HL-60/S4 (cell line): ENCODE data around the gene EFCAB5.
"Not testable (repeated sequence)": the region's sequence is repeated elsewhere in the genome, so short reads cannot be mapped to it uniquely, and the experiment has no call there.

Experiments used
- in situ Hi-C: fragments of 300-500 bp; cut with MboI; formaldehyde crosslinking; loops from 2 replicates; pipeline ENCODE4 v1.14.3; 2022; ENCODE audit warnings: low sequenced_read_pairs

Gene EFCAB5

DNA sequence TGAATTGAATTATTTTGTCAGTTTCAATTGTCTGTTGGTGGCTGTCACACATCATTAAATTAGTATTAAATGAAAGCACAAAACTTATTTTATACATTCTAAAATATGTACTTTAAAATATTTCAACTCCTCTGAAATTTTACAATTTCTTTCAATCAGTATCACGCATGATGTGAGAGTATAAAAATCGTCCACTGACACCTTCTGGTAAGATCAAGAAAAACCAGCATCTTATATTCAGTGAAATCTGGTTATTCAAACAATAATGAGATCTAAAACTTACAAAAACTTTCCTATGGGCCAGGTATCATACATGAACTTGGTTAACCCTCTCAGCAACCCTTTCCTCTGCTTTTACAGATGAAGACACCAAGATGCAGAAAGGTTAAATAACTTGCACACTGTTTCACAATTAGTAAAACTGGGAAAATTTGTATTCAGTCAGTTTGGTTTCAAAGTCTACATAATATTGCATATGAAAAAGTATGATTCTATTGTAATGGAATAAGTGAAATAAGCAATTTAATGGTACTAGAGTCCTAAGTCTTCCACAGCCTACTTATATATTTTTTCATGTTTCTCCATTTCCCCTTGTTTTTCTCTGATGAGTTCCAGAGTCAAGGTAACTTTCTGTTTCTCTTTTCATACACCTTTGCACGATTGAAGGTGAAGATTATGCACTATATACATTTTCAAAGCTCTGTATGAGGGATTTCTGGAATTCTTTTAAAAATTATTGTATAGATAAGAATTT, 58.7 kb downstream of the EFCAB5 start:
- in situ Hi-C loops = no loop called here

DNA sequence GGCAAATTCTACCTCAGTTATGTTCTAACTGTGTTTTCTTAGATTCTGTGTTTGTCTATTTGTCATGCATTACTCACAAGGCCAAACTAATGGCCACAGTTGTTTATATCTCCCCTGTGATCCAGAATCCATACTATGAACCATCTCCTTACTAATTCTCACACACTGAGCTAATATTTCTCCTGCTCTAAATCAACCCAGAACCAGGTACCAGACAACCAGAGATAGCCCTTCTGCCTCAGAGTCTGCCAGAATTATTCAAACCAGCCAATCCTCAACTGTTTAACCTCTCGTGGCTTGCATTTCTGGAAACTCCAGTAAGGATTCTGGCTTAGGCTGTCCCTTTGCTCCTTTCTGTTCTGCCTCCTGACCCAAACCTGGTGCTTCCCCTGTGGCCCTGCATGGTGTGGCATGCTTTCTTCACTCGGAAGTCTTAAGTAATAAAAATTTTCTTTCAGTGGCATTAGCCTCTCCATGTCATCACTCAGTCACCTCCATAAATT, 59.4 kb downstream of the EFCAB5 start:
- in situ Hi-C loops = no loop called here

DNA sequence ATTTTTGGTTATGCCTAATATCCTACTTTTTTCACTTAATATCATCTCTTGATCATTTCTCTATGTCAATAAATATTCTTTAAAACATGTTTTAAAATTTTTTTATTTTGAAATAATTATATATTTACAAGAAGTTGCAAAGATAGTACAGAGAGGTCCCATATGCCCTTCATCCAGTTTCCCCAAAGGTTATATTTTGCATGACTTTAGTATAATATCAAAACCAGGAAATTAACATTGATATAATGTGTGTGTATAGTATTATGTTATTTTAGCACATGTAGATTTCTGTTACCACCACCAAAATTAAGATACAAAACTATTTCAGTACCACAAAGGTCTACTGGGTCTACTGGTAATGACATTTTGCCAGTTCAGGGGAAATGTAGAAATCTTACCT, 60.7 kb downstream of the EFCAB5 start:
- in situ Hi-C loops = no loop called here

DNA sequence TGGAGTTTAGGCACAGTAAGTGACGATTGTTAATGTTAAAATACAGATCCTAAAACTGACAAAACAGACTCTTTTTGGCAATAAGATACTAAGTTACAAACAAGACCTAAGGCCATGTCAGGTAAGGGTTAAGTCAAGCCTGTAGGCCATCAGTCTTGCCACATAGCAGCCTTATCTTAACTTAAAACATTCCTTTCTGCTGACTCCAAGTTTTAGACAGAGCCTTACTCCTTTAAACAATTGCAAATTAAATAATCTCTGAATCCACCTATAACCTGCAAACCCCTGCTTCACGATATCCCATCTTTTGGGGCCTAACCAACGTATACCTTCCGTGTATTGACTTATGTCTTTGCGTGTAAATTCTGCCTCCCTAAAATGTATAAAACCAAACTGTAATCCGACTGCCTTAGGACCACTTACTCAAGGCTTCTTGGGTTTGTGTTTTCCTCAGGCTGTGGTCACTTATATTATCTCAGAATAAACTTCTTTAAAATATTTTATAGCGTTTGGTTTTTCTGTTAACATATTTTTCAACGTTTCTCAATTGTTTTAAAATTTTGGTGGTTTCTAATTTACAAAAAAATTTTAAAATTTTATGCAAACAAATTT, 64.4 kb downstream of the EFCAB5 start:
- in situ Hi-C loops = no loop called here

DNA sequence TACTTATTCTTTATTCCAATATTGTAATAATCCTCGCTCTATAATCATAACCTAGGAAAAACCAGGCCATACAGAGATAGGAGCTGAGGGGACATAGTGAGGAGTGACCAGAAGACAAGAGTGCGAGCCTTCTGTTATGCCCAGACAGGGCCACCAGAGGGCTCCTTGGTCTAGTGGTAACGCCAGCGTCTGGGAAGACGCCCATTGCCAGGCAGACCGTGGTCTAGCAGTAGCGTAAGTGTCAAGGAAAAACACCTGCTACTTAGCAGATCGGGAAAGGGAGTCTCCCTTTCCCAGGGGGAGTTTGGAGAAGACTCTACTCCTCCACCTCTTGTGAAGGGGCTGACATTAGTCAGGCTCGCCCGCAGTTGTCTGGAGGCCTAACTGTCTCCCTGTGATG, 70.5 kb downstream of the EFCAB5 start:
- in situ Hi-C loops = not testable (repeated sequence)

DNA sequence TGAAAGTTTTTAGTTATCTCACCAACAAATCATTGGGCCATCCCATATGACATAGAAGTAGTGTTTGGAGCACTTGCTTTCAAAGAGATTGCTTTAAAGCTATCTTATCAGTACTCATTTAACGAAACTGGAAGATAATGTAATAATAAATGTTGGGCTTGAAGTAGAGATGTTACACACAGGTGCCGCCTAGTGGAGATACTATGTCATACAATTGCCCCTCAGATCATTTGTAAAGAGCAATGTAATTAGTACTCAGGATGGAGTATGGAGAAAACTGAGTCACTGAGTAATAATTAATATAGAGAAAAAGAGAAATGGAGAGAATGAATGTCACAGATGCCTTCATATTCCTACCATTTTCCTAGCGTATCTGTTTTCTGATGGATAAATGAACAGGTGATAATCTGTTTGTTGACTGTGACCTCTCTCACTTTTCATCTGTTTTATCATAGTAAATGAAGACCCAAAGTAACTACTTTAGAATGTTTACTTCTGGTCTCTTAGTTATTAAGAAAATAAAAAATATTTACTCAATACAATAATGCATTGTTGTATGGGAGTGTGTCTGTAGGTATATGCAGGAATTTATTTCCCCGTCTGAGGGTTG, 80.4 kb downstream of the EFCAB5 start:
- in situ Hi-C loops = no loop called here

DNA sequence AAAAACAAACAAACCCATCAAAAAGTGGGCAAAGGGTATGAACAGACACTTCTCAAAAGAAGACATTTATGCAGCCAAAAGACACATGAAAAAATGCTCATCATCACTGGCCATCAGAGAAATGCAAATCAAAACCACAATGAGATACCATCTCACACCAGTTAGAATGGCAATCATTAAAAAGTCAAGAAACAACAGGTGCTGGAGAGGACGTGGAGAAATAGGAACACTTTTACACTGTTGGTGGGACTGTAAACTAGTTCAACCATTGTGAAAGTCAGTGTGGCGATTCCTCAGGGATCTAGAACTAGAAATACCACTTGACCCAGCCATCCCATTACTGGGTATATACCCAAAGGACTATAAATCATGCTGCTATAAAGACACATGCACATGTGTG, 83.9 kb downstream of the EFCAB5 start:
- in situ Hi-C loops = not testable (repeated sequence)

DNA sequence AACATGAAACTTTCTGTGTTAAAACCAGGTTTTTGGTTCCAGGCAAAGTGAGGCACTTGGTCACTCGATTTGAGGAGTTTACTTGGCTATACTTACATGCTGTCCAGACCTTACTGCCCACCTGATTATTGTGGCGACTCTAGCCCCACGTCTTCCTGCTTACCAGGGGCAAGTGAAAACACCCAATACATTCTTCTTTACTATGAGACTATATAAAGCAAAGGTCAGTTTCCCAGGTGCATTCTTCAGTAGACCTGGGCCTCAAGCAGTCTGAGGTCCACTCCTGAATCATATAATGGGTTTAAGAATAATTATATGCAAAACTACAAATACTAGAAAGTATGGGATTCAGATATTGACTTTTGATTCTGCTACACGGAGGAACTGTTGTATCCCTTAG, 86.2 kb downstream of the EFCAB5 start:
- in situ Hi-C loops = no loop called here

DNA sequence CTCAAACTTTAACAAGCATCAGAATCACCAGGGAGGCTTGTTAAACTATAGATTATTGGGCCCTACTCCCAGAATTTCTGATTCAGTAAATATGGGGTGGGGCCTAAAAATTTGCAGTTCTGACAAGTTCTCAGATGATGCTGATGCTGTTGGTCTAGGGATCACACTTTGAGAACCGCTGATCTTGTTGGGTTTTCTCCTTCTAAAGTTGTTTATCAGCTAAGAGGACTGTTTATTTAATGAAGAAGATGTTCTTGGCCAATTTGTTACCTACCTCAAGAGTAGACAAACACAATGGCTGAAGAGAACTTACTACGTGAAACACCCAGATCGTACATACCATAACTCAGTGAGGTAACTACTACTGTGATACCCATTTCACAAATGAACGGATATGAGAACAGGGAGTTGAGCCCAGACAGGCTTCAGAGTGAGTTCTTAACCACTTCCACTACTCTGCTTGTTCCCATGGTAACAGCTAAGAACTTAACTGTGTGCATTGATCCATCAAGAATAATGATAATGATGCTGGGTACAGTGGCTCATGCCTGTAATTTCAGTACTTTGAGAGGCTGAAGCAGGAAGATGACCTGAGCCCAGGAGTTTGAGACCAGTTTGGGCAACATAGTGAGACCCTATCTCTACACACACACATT, 89.9 kb downstream of the EFCAB5 start:
- in situ Hi-C loops = loop anchor here (10.0 kb wide), 1 partner anchor 53 kb away; no protein-coding TSS in a partner anchor

DNA sequence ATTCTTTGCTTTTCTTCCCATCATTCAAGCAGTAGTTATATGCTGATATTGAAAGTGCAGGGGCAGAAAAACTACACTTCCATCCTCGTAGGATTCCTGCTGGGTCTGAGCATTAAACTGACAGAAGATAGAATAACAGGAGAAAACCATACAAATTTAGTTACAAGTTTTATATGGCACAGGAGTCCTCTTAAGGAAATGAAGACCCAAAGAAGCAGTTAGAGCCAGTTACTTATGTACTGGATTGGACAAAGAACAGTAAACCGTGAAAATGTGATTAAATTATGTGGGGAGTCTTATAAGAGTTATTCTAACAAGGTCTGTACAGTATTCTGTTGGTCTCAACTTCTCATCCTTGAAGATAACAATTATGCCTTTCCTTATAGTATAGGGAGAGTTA, 93.9 kb downstream of the EFCAB5 start:
- in situ Hi-C loops = loop anchor here (10.0 kb wide), 1 partner anchor 49 kb away; no protein-coding TSS in a partner anchor

DNA sequence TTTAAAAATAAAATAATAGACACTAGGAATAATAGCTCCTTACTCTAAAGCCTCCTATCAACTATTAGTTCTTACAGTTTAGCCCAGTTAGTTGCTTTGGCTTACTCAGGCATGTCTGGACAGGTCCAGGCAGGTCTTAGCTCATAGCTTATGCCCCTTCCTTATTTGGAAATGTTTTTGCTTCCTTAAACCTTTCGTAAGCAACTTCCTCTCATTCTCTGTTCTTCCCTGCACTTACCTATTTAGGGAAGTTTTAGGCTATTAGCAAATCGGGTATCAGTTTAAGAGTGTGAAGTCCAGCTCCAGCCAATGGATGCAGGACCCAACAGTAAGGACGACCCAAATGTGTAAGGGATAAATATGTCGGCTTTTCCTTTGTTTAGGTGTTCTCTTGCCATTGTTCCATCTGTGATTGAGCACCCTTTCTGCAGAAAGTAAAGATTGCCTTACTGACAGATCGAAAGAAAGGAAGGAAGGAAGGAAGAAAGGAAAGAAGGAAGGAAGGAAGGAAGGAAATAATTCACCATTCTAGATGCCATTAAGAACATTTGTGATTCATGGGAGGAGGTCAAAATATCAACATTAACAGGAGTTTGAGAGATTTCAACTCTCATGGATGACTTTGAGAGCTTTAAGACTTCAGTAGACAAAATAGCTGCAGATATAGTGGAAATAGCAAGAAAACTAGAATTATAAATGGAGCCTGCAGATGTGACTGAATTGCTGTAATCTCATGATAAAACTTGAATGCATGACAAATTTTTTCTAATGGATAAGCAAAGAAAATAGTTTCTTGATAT, 99.5 kb downstream of the EFCAB5 start:
- in situ Hi-C loops = not testable (repeated sequence)

DNA sequence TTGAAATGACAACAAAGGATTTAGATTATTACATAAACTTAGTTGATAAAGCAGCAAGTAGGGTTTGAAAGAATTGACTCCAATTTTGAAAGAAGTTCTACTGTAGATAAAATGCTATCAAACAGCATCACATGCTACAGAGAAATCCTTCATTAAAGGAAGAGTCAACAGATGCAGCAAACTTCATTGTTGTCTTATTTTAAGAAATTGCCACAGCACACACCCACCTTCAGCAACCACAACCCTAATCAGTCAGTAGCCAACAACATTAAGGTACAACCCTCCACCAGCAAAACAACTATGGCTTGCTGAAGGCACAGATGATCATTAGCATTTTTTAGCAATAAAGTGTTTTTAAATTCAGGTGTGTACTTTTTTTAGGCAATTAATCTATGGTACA, 100.1 kb downstream of the EFCAB5 start:
- in situ Hi-C loops = no loop called here

DNA sequence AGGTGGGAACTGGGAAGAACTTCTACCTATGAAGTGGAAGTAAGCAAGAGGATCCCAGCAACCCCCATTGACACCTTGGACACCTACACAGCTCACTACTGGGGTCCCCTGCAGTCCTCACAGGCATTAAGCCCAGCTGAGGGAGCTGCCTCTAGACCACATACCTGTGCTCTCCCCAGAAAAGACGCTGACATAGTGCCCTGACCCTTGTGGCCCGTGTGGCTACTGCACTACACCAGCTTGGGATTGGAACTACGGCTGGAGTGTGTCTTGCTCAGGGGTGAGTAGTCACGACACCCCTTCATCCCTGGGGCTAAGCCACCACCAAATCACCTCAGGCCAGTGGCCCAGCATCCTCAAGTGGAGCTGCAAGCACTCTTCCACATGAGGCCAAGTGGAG, 120.9 kb downstream of the EFCAB5 start:
- in situ Hi-C loops = no loop called here

DNA sequence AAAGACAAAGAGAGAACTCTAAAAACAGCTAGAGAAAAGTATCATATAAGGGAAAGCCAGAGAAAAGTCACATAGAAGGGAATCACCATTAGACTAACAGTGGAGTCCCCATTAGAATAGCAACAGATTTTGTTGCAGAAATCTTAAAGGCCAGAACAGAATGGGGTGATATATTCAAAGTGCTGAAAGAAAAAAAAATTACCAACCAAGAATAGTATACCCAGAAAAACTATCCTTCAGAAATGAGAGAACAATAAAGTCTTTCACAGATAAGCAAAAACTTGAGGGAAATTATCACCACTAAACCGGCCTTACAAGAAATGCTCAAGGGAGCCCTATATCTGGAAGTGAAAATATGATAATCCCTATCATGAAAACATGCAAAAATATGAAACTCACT, 123.3 kb downstream of the EFCAB5 start:
- in situ Hi-C loops = no loop called here

DNA sequence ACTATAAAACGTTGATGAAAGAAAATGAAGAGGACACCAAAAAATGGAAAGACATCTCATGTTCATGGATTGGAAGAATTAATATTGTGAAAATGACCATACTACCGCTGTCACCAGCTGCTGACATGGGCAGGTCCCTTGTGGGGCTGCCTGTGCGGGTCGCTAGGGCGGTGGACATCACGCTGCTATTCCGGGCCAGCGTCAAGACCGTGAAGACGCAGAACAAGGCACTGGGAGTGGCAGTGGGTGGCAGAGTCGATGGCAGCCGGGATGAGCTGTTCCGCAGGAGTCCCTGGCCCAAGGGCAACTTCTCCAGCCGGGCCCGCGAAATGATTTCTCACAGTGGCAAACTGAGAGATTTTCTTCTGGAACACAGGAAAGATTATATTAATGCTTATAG, 127.0 kb downstream of the EFCAB5 start:
- in situ Hi-C loops = no loop called here

DNA sequence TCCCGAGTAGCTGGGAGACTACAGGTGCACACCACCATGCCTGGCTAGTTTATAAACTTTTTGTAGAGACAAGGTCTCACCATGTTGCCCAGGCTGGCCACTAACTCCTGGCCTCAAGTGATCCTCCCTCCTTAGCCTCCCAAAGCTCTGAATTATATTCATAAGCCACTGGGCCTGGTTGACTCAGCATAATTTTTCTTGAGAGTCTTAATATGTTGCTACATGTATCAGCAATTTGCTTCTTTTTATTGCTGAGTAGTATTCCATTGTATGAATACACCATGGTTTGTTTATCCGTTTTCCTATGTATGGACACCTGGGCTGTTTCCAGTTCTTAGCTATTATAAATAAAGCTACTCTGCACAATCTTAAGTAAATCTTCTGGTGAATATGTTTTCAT, 132.8 kb downstream of the EFCAB5 start:
- in situ Hi-C loops = no loop called here

DNA sequence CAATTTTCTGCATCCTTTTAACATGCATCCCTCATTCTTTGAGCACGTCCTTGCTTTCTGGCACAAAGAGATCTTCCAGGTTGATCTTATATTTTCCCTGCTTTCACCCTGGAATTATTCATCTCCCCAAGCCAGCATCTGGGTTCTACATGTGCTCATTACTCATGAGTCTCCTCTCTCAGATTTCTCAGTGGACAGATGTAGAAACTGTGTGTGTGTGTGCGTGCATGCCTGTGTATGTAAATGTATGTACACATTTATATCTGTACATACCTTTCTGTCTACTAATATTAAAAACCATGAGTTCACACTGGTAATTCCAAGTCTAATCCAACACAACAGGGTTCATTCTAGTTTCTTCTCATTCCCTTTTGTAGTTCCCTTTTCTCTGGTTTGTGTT, 133.3 kb downstream of the EFCAB5 start:
- in situ Hi-C loops = loop anchor here (25.0 kb wide), 2 partner anchors 262 to 437 kb away; no protein-coding TSS in a partner anchor

DNA sequence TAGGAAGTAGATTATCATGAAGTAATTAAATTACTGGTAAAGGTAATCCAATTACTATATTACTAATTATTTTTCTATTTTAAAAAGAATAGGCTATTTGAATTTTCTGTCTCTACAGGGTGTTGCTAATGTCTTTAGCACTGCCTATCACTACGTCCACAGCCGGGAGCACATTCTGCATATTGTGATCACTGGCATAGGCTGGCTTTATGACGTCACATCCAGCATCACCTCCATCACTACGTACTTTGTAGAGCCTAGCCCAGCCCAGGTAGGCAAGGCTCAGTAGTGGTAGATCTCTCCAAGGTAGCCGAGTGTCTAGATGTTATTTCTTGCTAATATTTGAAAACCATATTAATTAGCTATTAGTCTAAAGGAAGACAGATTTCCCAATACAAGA, 141.3 kb downstream of the EFCAB5 start:
- in situ Hi-C loops = loop anchor here (10.0 to 25.0 kb wide), 3 partner anchors 48 to 445 kb away; no protein-coding TSS in a partner anchor

DNA sequence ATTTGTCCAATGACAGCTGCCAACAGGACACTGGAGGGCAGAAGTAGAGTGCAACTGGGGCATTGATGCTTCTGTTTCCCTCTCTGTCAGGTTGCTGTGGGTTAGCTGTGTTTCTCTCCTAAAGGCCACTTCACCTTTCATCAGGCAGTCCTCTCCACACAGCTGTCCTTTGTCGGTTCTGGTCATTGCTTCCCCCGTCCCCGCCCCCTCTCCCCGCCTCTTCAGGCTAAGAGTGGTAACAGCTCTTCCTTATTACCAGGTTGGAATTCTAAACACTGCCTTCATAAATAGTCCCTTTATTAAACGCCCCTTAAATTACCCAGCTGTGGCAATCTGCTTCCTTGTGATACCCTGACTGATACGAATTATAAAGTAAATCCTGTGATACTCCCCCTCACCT, 143.4 kb downstream of the EFCAB5 start:
- in situ Hi-C loops = loop anchor here (10.0 to 25.0 kb wide), 3 partner anchors 50 to 447 kb away; no protein-coding TSS in a partner anchor

DNA sequence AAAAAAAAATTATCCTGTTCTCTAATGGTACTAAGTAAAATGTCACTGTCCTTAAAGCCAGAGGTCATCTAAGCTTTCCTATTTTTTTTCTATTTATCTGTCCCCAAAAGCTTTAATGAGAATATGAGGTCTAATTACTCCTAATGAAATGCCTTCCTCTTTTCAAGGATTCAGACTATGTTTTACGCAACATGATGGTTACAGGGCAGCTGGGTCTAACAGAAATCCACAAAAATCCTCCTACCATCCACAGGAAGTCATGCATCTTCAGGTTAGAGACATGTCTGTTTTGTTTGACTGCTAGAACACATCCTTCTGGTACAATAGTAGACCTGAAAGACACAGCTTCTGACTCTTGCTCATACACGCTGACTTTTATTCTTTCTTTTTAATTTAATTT, 145.5 kb downstream of the EFCAB5 start:
- in situ Hi-C loops = loop anchor here (10.0 to 25.0 kb wide), 3 partner anchors 52 to 450 kb away; no protein-coding TSS in a partner anchor
